ENCODE measurements around the gene LRBA.

DNA sequence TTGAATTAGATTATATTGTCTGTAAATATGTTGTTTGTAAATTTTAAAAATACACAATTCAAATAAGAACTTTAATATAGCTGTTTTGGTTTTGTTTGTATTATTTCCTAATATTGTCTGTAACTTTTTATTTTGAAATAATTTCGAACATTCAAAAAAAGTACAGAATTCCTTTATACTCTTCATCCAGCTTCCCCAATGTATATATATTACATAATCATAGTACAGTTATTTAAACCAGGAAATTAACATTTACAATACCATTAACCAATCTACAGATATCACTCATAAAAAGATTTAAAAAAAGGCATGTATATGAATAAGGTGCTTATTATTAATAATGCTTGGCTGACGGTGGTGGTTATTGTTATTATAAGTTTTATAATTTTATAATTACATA is 84.1 kb downstream of the LRBA start:
- TF ChIP-seq, protein P1, sequence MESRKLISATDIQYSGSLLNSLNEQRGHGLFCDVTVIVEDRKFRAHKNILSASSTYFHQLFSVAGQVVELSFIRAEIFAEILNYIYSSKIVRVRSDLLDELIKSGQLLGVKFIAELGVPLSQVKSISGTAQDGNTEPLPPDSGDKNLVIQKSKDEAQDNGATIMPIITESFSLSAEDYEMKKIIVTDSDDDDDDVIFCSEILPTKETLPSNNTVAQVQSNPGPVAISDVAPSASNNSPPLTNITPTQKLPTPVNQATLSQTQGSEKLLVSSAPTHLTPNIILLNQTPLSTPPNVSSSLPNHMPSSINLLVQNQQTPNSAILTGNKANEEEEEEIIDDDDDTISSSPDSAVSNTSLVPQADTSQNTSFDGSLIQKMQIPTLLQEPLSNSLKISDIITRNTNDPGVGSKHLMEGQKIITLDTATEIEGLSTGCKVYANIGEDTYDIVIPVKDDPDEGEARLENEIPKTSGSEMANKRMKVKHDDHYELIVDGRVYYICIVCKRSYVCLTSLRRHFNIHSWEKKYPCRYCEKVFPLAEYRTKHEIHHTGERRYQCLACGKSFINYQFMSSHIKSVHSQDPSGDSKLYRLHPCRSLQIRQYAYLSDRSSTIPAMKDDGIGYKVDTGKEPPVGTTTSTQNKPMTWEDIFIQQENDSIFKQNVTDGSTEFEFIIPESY (CRISPR knock-in tag; IDR thresholded peaks at IDR 0.05), result no peak
- TF ChIP-seq CTCF (IDR thresholded peaks at IDR 0.05 in 2 of 3, conservative IDR thresholded peaks at IDR 0.05 in 1 of 3; ENCODE audit: insufficient read depth in 2 of 3, low read depth in 1 of 3, low read length in 3 of 3), result no peak
- TF ChIP-seq, protein P2, sequence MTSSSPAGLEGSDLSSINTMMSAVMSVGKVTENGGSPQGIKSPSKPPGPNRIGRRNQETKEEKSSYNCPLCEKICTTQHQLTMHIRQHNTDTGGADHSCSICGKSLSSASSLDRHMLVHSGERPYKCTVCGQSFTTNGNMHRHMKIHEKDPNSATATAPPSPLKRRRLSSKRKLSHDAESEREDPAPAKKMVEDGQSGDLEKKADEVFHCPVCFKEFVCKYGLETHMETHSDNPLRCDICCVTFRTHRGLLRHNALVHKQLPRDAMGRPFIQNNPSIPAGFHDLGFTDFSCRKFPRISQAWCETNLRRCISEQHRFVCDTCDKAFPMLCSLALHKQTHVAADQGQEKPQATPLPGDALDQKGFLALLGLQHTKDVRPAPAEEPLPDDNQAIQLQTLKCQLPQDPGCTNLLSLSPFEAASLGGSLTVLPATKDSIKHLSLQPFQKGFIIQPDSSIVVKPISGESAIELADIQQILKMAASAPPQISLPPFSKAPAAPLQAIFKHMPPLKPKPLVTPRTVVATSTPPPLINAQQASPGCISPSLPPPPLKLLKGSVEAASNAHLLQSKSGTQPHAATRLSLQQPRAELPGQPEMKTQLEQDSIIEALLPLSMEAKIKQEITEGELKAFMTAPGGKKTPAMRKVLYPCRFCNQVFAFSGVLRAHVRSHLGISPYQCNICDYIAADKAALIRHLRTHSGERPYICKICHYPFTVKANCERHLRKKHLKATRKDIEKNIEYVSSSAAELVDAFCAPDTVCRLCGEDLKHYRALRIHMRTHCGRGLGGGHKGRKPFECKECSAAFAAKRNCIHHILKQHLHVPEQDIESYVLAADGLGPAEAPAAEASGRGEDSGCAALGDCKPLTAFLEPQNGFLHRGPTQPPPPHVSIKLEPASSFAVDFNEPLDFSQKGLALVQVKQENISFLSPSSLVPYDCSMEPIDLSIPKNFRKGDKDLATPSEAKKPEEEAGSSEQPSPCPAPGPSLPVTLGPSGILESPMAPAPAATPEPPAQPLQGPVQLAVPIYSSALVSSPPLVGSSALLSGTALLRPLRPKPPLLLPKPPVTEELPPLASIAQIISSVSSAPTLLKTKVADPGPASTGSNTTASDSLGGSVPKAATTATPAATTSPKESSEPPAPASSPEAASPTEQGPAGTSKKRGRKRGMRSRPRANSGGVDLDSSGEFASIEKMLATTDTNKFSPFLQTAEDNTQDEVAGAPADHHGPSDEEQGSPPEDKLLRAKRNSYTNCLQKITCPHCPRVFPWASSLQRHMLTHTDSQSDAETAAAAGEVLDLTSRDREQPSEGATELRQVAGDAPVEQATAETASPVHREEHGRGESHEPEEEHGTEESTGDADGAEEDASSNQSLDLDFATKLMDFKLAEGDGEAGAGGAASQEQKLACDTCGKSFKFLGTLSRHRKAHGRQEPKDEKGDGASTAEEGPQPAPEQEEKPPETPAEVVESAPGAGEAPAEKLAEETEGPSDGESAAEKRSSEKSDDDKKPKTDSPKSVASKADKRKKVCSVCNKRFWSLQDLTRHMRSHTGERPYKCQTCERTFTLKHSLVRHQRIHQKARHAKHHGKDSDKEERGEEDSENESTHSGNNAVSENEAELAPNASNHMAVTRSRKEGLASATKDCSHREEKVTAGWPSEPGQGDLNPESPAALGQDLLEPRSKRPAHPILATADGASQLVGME (CRISPR knock-in tag; IDR thresholded peaks at IDR 0.05), result no peak
- no peak for TF ChIP-seq EZH2 (IDR thresholded peaks at IDR 0.05; ENCODE audit: borderline replicate concordance, low read depth, low read length)
- no peak for TF ChIP-seq ZNF133 (CRISPR knock-in tag; IDR thresholded peaks at IDR 0.05)

Measured in K562 (cell line).